ENCODE results near the gene HES2.
"Not testable (repeated sequence)": the region's sequence is repeated elsewhere in the genome, so short reads cannot be mapped to it uniquely, and the experiment has no call there.

GRCh38 chr1:6453895-6454855, 34.5 kb upstream of the HES2 start:
- not testable (repeated sequence) for TF ChIP-seq CTCF, POLR2A, POLR2AphosphoS5 (IDR thresholded peaks at IDR 0.05)

Measured in prostate gland (tissue), 2 donors.